ENCODE data around the gene PIANP.

DNA sequence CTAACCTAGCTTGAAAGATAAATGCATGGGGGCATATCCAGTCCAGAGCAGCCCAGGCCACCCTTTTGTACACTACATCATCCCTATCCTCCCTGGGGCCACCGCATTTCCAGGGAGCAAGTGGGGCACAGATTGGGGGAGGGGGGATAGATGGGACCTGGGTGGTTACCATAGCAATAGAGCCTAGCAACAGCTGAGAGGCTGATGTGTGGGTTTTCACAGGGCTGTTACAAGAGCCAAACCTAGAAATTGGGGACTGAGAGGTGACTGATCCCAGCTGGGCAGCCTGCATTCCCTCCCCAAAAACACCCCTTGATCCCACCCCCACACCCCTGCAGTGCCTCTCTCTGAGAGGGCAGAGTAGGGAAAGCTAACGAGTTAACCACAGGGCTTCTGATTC lies 7.7 kb downstream of the PIANP start:
- TF ChIP-seq GATA3 (IDR thresholded peaks at IDR 0.05; ENCODE audit: low read depth, low read length) = no peak
- TF ChIP-seq GATA2 (IDR thresholded peaks at IDR 0.05; ENCODE audit: low read depth, low read length) = no peak
